HUES64 (cell line): Measurements from ENCODE around the gene PRKX. TPM values are rescaled to one million over a fixed set of nuclear protein-coding genes. Genes with fewer than 3 reads are reported as not detected.
"Not testable (repeated sequence)": the region's sequence is repeated elsewhere in the genome, so short reads cannot be mapped to it uniquely, and the experiment has no call there.

Source experiments
- H3K27ac ChIP-seq: 2 replicates; pipeline ENCODE4 v1.7.0; 2013; ENCODE audit warnings: low read depth, low read length, inconsistent platforms
- H3K27me3 ChIP-seq: 2 replicates; pipeline ENCODE4 v1.6.1; 2013; ENCODE audit warnings: mild to moderate bottlenecking, low read length; ENCODE audit not compliant: insufficient read depth
- H3K36me3 ChIP-seq: 2 replicates; pipeline ENCODE4 v1.6.1; 2013; ENCODE audit warnings: mild to moderate bottlenecking, low read length; ENCODE audit not compliant: insufficient read depth
- H3K4me1 ChIP-seq: 2 replicates; pipeline ENCODE4 v1.6.1; 2013; ENCODE audit warnings: mild to moderate bottlenecking, low read length, moderate library complexity; ENCODE audit not compliant: insufficient read depth
- H3K4me3 ChIP-seq: 2 replicates; pipeline ENCODE4 v1.5.1; 2013; ENCODE audit warnings: mild to moderate bottlenecking, low read length, moderate library complexity
- H3K9ac ChIP-seq: 2 replicates; pipeline ENCODE4 v1.6.1; 2013; ENCODE audit warnings: mild to moderate bottlenecking, low read depth, low read length
- H3K9me3 ChIP-seq: 2 replicates; pipeline ENCODE4 v1.6.1; 2013; ENCODE audit warnings: low read depth, low read length; ENCODE audit not compliant: insufficient read depth
- WGBS: fragments of 150-250, 120-280 bp; methylation state at CpG from one replicate; pipeline ENCODE4 v1.1.7; 2013; ENCODE audit warnings: missing lambda C conversion rate; 5-methylcytosine and 5-hydroxymethylcytosine counted together
- polyA plus RNA-seq, 2 experiments: library from polyadenylated mRNA; stranded (reverse); fragments of 50-300 nt; gene quantifications; one replicate each; pipeline ENCODE4 v1.2.3, GENCODE V29; 2013

The PRKX gene
- 20.9 TPM for polyA plus RNA-seq (2013, experiment 1 of 2)
- polyA plus RNA-seq (2013, experiment 2 of 2), result 21.7 TPM

DNA sequence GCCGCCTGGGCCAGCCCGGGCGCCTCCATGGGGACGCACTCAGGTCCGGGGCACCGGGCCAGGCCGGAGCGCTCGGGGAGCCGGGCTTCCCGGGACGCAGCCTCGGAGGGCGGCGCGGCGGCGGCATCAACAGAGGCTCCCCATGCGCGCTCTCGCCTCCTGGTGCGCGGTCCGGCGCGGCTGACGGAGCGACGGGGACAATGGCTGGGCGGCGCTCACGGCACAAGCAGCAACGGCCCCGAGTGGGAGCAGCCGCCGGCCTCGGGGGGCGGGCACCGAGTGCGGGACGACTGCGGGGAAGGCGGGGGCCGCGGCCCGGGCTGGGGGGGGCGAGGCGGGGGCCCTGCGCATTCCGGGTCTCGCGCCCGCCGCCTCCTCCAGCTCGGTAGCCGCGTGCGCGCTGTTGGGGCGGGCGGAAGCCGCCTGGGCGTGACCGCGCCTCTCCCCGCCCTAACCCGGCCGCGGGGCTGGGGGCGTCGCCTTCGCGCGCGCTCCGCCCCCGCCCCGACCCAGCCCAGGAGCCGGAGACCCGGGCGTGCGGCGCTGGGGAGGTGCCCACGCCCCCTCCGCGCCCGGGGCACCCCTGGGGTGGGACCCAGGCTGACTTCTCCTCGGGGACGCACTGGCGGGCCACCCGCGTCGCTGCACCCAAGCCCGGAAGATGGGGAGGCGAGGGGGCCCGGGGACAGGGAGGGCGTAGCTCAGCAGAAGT lies at the start of gene PRKX:
PRKX (minus strand) TSS at position 425 of the 712 bp plus-strand sequence; CDS start at position 29, 396 bp downstream.
- Histone ChIP-seq H3K36me3 (no peaks in the 10 kb centered on the region), H3K9ac (peak within 1 kb of the TSS; percentile 72), H3K27ac (no peak within 1 kb of the TSS), H3K9me3 (no peaks in the 10 kb centered on the region), H3K27me3 (peaks cover 14% of the 10 kb centered on the region), H3K4me1 (no peaks in the 10 kb centered on the region), H3K4me3 (peak within 1 kb of the TSS; percentile 64)
- under 1% methylated on average over 97 of the region's 97 CpGs for WGBS

DNA sequence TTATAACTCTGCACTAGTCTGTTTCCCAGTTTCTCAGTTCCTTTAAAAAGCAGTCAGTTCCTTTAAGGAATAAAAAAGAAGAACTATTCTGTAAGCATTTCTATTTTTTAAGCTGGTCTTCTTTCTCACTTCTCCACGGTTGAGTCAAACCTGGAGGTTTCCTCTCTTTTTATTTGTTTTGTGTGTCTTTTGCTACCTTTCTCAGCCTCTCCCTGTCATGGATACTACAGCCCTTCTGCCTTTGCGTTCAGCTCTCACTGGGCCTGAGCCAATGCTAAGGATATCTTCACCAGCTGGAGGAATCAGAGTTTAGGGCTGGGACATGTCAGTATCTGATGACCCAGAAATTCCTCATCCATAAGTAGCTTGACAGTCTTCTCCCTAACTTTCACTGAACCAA lies 49.7 kb upstream of the PRKX start:
- Histone ChIP-seq H3K4me3 (no peak overlapping the region), H3K36me3 (no peaks in the 10 kb centered on the region), H3K4me1 (no peaks in the 10 kb centered on the region), H3K9ac (no peak overlapping the region), H3K27me3 (no peaks in the 10 kb centered on the region), H3K27ac (no peak overlapping the region), H3K9me3 (no peaks in the 10 kb centered on the region)
- WGBS, result 89% methylated on average over 1 of the region's 2 CpGs

- H3K27me3 ChIP-seq, result no peaks in the 10 kb centered on the region
- H3K9ac ChIP-seq, result no peak overlapping the region
- 76% methylated on average over 5 of the region's 5 CpGs for WGBS
- H3K36me3 ChIP-seq, result no peaks in the 10 kb centered on the region
- no peaks in the 10 kb centered on the region for H3K4me1 ChIP-seq
- H3K9me3 ChIP-seq, result no peaks in the 10 kb centered on the region
- no peak overlapping the region for H3K4me3 ChIP-seq
- no peak overlapping the region for H3K27ac ChIP-seq
These were observed 44.1 kb upstream of the PRKX start for GRCh38 chrX:3757510-3758025.

DNA sequence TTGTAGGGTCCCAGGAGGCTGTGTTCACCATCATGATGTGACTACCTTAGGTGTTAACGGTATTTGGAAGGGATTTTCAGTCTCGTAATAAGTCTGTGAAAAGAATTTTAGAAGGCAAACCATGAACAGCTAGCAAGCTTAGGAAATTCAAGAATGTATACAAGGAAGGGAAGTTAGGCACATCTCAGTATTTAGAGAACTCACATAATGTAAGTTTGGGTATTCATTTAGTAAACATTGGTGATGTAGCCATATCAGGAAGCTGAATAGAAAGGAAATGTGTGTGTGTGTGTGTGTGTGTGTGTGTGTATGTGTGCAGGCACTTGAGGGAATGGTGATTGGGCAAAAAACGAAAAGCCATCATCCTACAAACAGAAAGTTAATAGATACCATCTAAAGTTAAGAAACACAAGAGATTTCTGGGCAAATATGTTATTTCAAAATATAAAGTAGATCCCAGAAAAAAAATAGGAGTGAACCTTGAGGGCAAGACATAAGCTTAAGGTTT lies 34.7 kb upstream of the PRKX start:
- Histone ChIP-seq H3K4me1 (no peaks in the 10 kb centered on the region), H3K27me3 (no peaks in the 10 kb centered on the region), H3K4me3 (no peak overlapping the region), H3K9ac (no peak overlapping the region), H3K27ac (no peak overlapping the region), H3K9me3 (no peaks in the 10 kb centered on the region), H3K36me3 (no peaks in the 10 kb centered on the region)
- 97% methylated on average over 2 of the region's 3 CpGs for WGBS

- no peak overlapping the region for H3K4me3 ChIP-seq
- no peaks in the 10 kb centered on the region for H3K36me3 ChIP-seq
- WGBS, result 91% methylated on average over 8 of the region's 8 CpGs
- H3K27me3 ChIP-seq, result no peaks in the 10 kb centered on the region
- H3K9ac ChIP-seq, result no peak overlapping the region
- no peaks in the 10 kb centered on the region for H3K4me1 ChIP-seq
- no peak overlapping the region for H3K27ac ChIP-seq
- H3K9me3 ChIP-seq, result no peaks in the 10 kb centered on the region
These were observed 30.5 kb upstream of the PRKX start for GRCh38 chrX:3743801-3744439.

GRCh38 chrX:3740946-3741345 lies 27.5 kb upstream of the PRKX start:
- not testable (repeated sequence) for H3K9ac ChIP-seq, H3K27ac ChIP-seq, H3K9me3 ChIP-seq, H3K4me3 ChIP-seq, H3K36me3 ChIP-seq, H3K4me1 ChIP-seq, H3K27me3 ChIP-seq
- 90% methylated on average over 1 of the region's 8 CpGs for WGBS

DNA sequence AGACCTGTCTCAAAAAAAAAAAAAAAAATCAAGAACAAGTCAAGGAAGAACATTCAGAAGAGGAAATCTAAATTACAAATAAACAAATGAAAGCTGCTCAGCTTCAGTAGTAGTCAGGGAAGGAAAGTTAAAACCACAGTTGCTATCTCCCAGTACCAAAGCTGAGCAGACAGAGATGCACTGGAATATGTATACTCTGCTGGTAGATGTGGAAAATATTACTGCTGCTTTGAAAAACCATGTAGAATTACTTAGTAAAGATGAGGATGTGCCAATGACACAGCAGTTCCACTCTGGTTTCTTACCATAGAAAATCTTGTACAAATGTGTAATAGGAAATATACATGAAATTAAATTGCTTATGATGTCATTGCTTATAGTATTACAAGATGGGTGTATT lies 25.1 kb upstream of the PRKX start:
- no peak overlapping the region for H3K27ac ChIP-seq
- H3K4me3 ChIP-seq, result no peak overlapping the region
- H3K9me3 ChIP-seq, result no peaks in the 10 kb centered on the region
- no peaks in the 10 kb centered on the region for H3K27me3 ChIP-seq
- no peaks in the 10 kb centered on the region for H3K4me1 ChIP-seq
- no peak overlapping the region for H3K9ac ChIP-seq
- H3K36me3 ChIP-seq, result no peaks in the 10 kb centered on the region

- H3K9me3 ChIP-seq, H3K9ac ChIP-seq, H3K36me3 ChIP-seq, H3K4me3 ChIP-seq, H3K4me1 ChIP-seq, H3K27ac ChIP-seq, H3K27me3 ChIP-seq: not testable (repeated sequence)
- 88% methylated on average over 11 of the region's 11 CpGs for WGBS
These were observed 23.1 kb upstream of the PRKX start for GRCh38 chrX:3736536-3736935.

- not testable (repeated sequence) for H3K36me3 ChIP-seq, H3K27ac ChIP-seq, H3K27me3 ChIP-seq, H3K9ac ChIP-seq, H3K4me3 ChIP-seq, H3K4me1 ChIP-seq, H3K9me3 ChIP-seq
- WGBS, result 87% methylated on average over 6 of the region's 6 CpGs
These were observed 22.4 kb upstream of the PRKX start for GRCh38 chrX:3735891-3736290.

GRCh38 chrX:3734456-3734855 lies 21.0 kb upstream of the PRKX start:
- not testable (repeated sequence) for H3K27ac ChIP-seq, H3K9me3 ChIP-seq, H3K4me3 ChIP-seq, H3K9ac ChIP-seq, H3K27me3 ChIP-seq, H3K4me1 ChIP-seq, H3K36me3 ChIP-seq
- 93% methylated on average over 4 of the region's 4 CpGs for WGBS

DNA sequence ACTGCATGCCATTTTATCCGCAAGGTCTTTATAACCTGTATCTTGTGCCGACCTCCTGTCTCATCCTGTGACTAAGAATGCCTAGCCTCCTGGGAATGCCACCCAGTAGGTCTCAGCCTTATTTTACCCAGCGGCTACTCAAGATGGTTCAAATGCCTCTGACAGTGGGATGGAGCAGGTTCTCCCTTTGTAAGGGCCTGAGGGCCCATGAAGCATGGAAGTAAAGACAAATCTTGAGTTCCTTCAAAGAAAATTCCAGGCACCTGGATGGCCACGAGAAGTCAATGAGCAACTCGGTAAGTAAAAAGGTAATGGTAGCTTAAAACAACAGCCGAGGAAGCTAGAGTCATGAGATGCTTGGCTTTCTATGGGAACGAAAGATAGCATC lies 19.6 kb upstream of the PRKX start:
- Histone ChIP-seq H3K27ac (no peak overlapping the region), H3K4me1 (no peaks in the 10 kb centered on the region), H3K9me3 (no peaks in the 10 kb centered on the region), H3K4me3 (no peak overlapping the region), H3K36me3 (no peaks in the 10 kb centered on the region), H3K27me3 (no peaks in the 10 kb centered on the region), H3K9ac (no peak overlapping the region)
- 94% methylated on average over 7 of the region's 7 CpGs for WGBS
